ENCODE data around the gene FST.

The FST gene

GRCh38 chr5:53438079-53438478 is 42.4 kb upstream of the FST start:
- no peak for TF ChIP-seq CTCF (IDR thresholded peaks at IDR 0.05)
- Histone ChIP-seq H3K4me1 (peaks cover 0 to 18% (median 4%) of the 10 kb centered on the region in 4 donors), H3K9me3 (no peaks in the 10 kb centered on the region), H3K4me3 (no peak overlapping the region), H3K36me3 (no peaks in the 10 kb centered on the region), H3K27me3 (no peaks in the 10 kb centered on the region), H3K27ac (no peak overlapping the region)
- intact Hi-C loops (cut with DNase I; ENCODE audit: low total_unique reads) = loop anchor here (10.0 kb wide), 1 partner anchor 173 kb away; no protein-coding TSS in a partner anchor
- no peak for DNase-seq

- Histone ChIP-seq H3K27ac (no peak overlapping the region), H3K9me3 (no peaks in the 10 kb centered on the region), H3K4me3 (no peak overlapping the region), H3K27me3 (no peaks in the 10 kb centered on the region), H3K36me3 (no peaks in the 10 kb centered on the region), H3K4me1 (peaks cover 0 to 18% (median 4%) of the 10 kb centered on the region in 4 donors)
- no peak for DNase-seq
- no peak for TF ChIP-seq CTCF (IDR thresholded peaks at IDR 0.05)
- intact Hi-C loops (cut with DNase I; ENCODE audit: low total_unique reads) = loop anchor here (10.0 kb wide), 1 partner anchor 174 kb away; no protein-coding TSS in a partner anchor
These were observed 41.6 kb upstream of the FST start for GRCh38 chr5:53438486-53439472.

- H3K4me1 ChIP-seq = peaks cover 0 to 18% (median 4%) of the 10 kb centered on the region in 4 donors
- no peaks in the 10 kb centered on the region for H3K27me3 ChIP-seq
- H3K27ac ChIP-seq = no peak overlapping the region
- no peak for DNase-seq
- no peaks in the 10 kb centered on the region for H3K36me3 ChIP-seq
- H3K9me3 ChIP-seq = no peaks in the 10 kb centered on the region
- H3K4me3 ChIP-seq = no peak overlapping the region
- intact Hi-C loops (cut with DNase I; ENCODE audit: low total_unique reads) = no loop called here
- TF ChIP-seq CTCF (IDR thresholded peaks at IDR 0.05) = no peak
These were observed 37.5 kb upstream of the FST start for GRCh38 chr5:53442961-53443360.

GRCh38 chr5:53445569-53445968 is 34.9 kb upstream of the FST start:
- no peak for DNase-seq

GRCh38 chr5:53446908-53447307 is 33.5 kb upstream of the FST start:
- TF ChIP-seq CTCF (IDR thresholded peaks at IDR 0.05) = no peak
- Histone ChIP-seq H3K9me3 (no peaks in the 10 kb centered on the region), H3K27me3 (no peaks in the 10 kb centered on the region), H3K4me1 (no peaks in the 10 kb centered on the region), H3K27ac (no peak overlapping the region), H3K36me3 (no peaks in the 10 kb centered on the region), H3K4me3 (no peak overlapping the region)
- DNase-seq = no peak
- intact Hi-C loops (cut with DNase I; ENCODE audit: low total_unique reads) = no loop called here

More at GRCh38 chr5:53445569-53445968, 34.9 kb upstream of the FST start:
- Histone ChIP-seq H3K4me3 (no peak overlapping the region), H3K4me1 (no peaks in the 10 kb centered on the region), H3K27me3 (no peaks in the 10 kb centered on the region), H3K9me3 (no peaks in the 10 kb centered on the region), H3K36me3 (no peaks in the 10 kb centered on the region), H3K27ac (no peak overlapping the region)
- no peak for TF ChIP-seq CTCF (IDR thresholded peaks at IDR 0.05)
- intact Hi-C loops (cut with DNase I; ENCODE audit: low total_unique reads) = no loop called here

All from tibial artery (tissue), 4 donors.